ENCODE results near the gene NOX3. TPM values are rescaled to one million over a fixed set of nuclear protein-coding genes. Genes with fewer than 3 reads are reported as not detected.

NOX3 gene
- total and polyA plus RNA-seq, 2 donors (not counting 1 experiment from before 2014, with no cell fraction given): not detected

GRCh38 chr6:155351273-155352129 is 104.1 kb downstream of the NOX3 start:
- intact Hi-C loops (cut with micrococcal nuclease): no loop called here
- Histone ChIP-seq H3K4me1 (ENCODE audit: control insufficient read depth in 2 of 2, insufficient read depth in 2 of 2, low read length in 2 of 2) (peaks cover 2 to 14% of the 10 kb centered on the region in 2 donors), H3K27me3 (replicated peaks in 1 of 4; ENCODE audit: control extremely low read depth in 1 of 4, control insufficient read depth in 3 of 4, insufficient read depth in 4 of 4, low read length in 3 of 4) (no peaks in the 10 kb centered on the region), H4K20me1 (ENCODE audit: control insufficient read depth, insufficient read depth, low read length, poor library complexity, severe bottlenecking) (no peaks in the 10 kb centered on the region), H3K36me3 (replicated peaks in 1 of 2; ENCODE audit: control extremely low read depth in 1 of 2, control insufficient read depth in 1 of 2, extremely low read depth in 1 of 2, insufficient read depth in 2 of 2, low read length in 1 of 2) (no peaks in the 10 kb centered on the region), H3K79me2 (ENCODE audit: control insufficient read depth, insufficient read depth, low read length) (no peaks in the 10 kb centered on the region), H3K4me3 (ENCODE audit: control extremely low read depth in 1 of 5, extremely low read depth in 1 of 5, insufficient read depth in 1 of 5, low read depth in 2 of 5, low read length in 4 of 5) (no peak overlapping the region), H3K9me3 (ENCODE audit: control extremely low read depth in 1 of 3, control insufficient read depth in 2 of 3, insufficient read depth in 1 of 3, low read length in 2 of 3) (peaks cover 0 to 30% (median 27%) of the 10 kb centered on the region in 3 donors), H3K9ac (ENCODE audit: low read length) (no peak overlapping the region), H3K27ac (ENCODE audit: low read length in 2 of 2) (no peak overlapping the region), H2AFZ (ENCODE audit: insufficient read depth, low read depth, low read length, poor library complexity, severe bottlenecking) (no peak overlapping the region), H3K4me2 (replicated peaks; ENCODE audit: low read depth, low read length, poor library complexity, severe bottlenecking) (peak overlapping the region; percentile 13)
- TF ChIP-seq EZH2 (IDR thresholded peaks at IDR 0.05; ENCODE audit: borderline replicate concordance, insufficient read depth, low read depth, low read length, poor library complexity, severe bottlenecking) (no peak), CTCF (IDR thresholded peaks at IDR 0.05) (no peak)
- WGBS (ENCODE audit: insufficient coverage): no CpG with 5 or more reads among the region's 5 CpGs
- peaks cover 14% of the 10 kb centered on the region for H3K9me3 Mint-ChIP-seq (ENCODE audit: insufficient read depth)
- no peak overlapping the region for H3K27ac Mint-ChIP-seq
- no peaks in the 10 kb centered on the region for H3K27me3 Mint-ChIP-seq
- CTCF ChIA-PET: no interaction called here
- POLR2A ChIA-PET: no interaction called here
- no peak for DNase-seq
- H3K4me3 Mint-ChIP-seq: peak overlapping the region; percentile 8
- peak; percentile 28 for ATAC-seq (ENCODE audit: low read depth)
- peaks cover 19% of the 10 kb centered on the region for H3K4me1 Mint-ChIP-seq

- Histone ChIP-seq H4K20me1 (ENCODE audit: control insufficient read depth, insufficient read depth, low read length, poor library complexity, severe bottlenecking) (no peaks in the 10 kb centered on the region), H3K36me3 (replicated peaks in 1 of 2; ENCODE audit: control extremely low read depth in 1 of 2, control insufficient read depth in 1 of 2, extremely low read depth in 1 of 2, insufficient read depth in 2 of 2, low read length in 1 of 2) (no peaks in the 10 kb centered on the region), H3K27me3 (replicated peaks in 1 of 4; ENCODE audit: control extremely low read depth in 1 of 4, control insufficient read depth in 3 of 4, insufficient read depth in 4 of 4, low read length in 3 of 4) (no peaks in the 10 kb centered on the region), H3K27ac (ENCODE audit: low read length in 2 of 2) (no peak overlapping the region), H3K79me2 (ENCODE audit: control insufficient read depth, insufficient read depth, low read length) (no peaks in the 10 kb centered on the region), H2AFZ (ENCODE audit: insufficient read depth, low read depth, low read length, poor library complexity, severe bottlenecking) (no peak overlapping the region), H3K4me3 (ENCODE audit: control extremely low read depth in 1 of 5, extremely low read depth in 1 of 5, insufficient read depth in 1 of 5, low read depth in 2 of 5, low read length in 4 of 5) (no peak overlapping the region), H3K4me1 (ENCODE audit: control insufficient read depth in 2 of 2, insufficient read depth in 2 of 2, low read length in 2 of 2) (peaks cover 2 to 14% of the 10 kb centered on the region in 2 donors), H3K9ac (ENCODE audit: low read length) (no peak overlapping the region), H3K4me2 (replicated peaks; ENCODE audit: low read depth, low read length, poor library complexity, severe bottlenecking) (no peak overlapping the region), H3K9me3 (ENCODE audit: control extremely low read depth in 1 of 3, control insufficient read depth in 2 of 3, insufficient read depth in 1 of 3, low read length in 2 of 3) (peaks cover 0 to 30% (median 27%) of the 10 kb centered on the region in 3 donors)
- H3K27ac Mint-ChIP-seq: no peak overlapping the region
- H3K4me3 Mint-ChIP-seq: no peak overlapping the region
- CTCF ChIA-PET: no interaction called here
- peaks cover 19% of the 10 kb centered on the region for H3K4me1 Mint-ChIP-seq
- intact Hi-C loops (cut with micrococcal nuclease): no loop called here
- TF ChIP-seq EZH2 (IDR thresholded peaks at IDR 0.05; ENCODE audit: borderline replicate concordance, insufficient read depth, low read depth, low read length, poor library complexity, severe bottlenecking) (no peak), CTCF (IDR thresholded peaks at IDR 0.05) (no peak)
- ATAC-seq (ENCODE audit: low read depth) (no peak), DNase-seq (no peak)
- WGBS (ENCODE audit: insufficient coverage): 95% methylated on average over 6 of the region's 6 CpGs
- H3K27me3 Mint-ChIP-seq: no peaks in the 10 kb centered on the region
- POLR2A ChIA-PET: no interaction called here
- peaks cover 19% of the 10 kb centered on the region for H3K9me3 Mint-ChIP-seq (ENCODE audit: insufficient read depth)
Observed at GRCh38 chr6:155349956-155350355, 105.7 kb downstream of the NOX3 start.

All from B cell (primary cell).